Measurements from ENCODE around the gene DNM3.

Gene DNM3

GRCh38 chr1:171965777-171966176 lies 124.5 kb downstream of the DNM3 start:
- in situ Hi-C loops (cut with MboI; ENCODE audit: low sequenced_read_pairs): no loop called here
- H3K27me3 ChIP-seq (ENCODE audit: low read depth): no peaks in the 10 kb centered on the region
- no peaks in the 10 kb centered on the region for H3K36me3 ChIP-seq (replicated peaks)
- H3K4me1 ChIP-seq: peaks cover 40% of the 10 kb centered on the region
- H3K4me3 ChIP-seq: no peak overlapping the region
- DNase-seq (ENCODE audit: low spot score in 2 of 2): no peak
- no peaks in the 10 kb centered on the region for H3K9me3 ChIP-seq

GRCh38 chr1:171966426-171967220 lies 125.3 kb downstream of the DNM3 start:
- Histone ChIP-seq H3K36me3 (replicated peaks) (no peaks in the 10 kb centered on the region), H3K4me3 (no peak overlapping the region), H3K27me3 (ENCODE audit: low read depth) (no peaks in the 10 kb centered on the region), H3K4me1 (peaks cover 42% of the 10 kb centered on the region), H3K9me3 (no peaks in the 10 kb centered on the region)
- in situ Hi-C loops (cut with MboI; ENCODE audit: low sequenced_read_pairs): no loop called here
- peak; percentile 18 to 71 for DNase-seq (ENCODE audit: low spot score in 2 of 2)

GRCh38 chr1:171969226-171969625 lies 127.9 kb downstream of the DNM3 start:
- in situ Hi-C loops (cut with MboI; ENCODE audit: low sequenced_read_pairs): no loop called here
- H3K4me1 ChIP-seq: peaks cover 42% of the 10 kb centered on the region
- H3K36me3 ChIP-seq (replicated peaks): no peaks in the 10 kb centered on the region
- H3K9me3 ChIP-seq: no peaks in the 10 kb centered on the region
- H3K4me3 ChIP-seq: no peak overlapping the region
- peak; percentile 38 to 62 for DNase-seq (ENCODE audit: low spot score in 2 of 2)
- H3K27me3 ChIP-seq (ENCODE audit: low read depth): no peaks in the 10 kb centered on the region

- Histone ChIP-seq H3K36me3 (replicated peaks) (no peaks in the 10 kb centered on the region), H3K9me3 (no peaks in the 10 kb centered on the region), H3K4me3 (no peak overlapping the region), H3K4me1 (peaks cover 42% of the 10 kb centered on the region), H3K27me3 (ENCODE audit: low read depth) (no peaks in the 10 kb centered on the region)
- in situ Hi-C loops (cut with MboI; ENCODE audit: low sequenced_read_pairs): no loop called here
- no peak for DNase-seq (ENCODE audit: low spot score in 2 of 2)
Observed at GRCh38 chr1:171969813-171970212, 128.5 kb downstream of the DNM3 start.

GRCh38 chr1:171972846-171973245 lies 131.5 kb downstream of the DNM3 start:
- in situ Hi-C loops (cut with MboI; ENCODE audit: low sequenced_read_pairs): no loop called here
- no peaks in the 10 kb centered on the region for H3K36me3 ChIP-seq (replicated peaks)
- H3K27me3 ChIP-seq (ENCODE audit: low read depth): no peaks in the 10 kb centered on the region
- peaks cover 24% of the 10 kb centered on the region for H3K4me1 ChIP-seq
- H3K9me3 ChIP-seq: no peaks in the 10 kb centered on the region
- DNase-seq (ENCODE audit: low spot score in 2 of 2): no peak
- no peak overlapping the region for H3K4me3 ChIP-seq

GRCh38 chr1:171973421-171973820 lies 132.1 kb downstream of the DNM3 start:
- peaks cover 18% of the 10 kb centered on the region for H3K4me1 ChIP-seq
- in situ Hi-C loops (cut with MboI; ENCODE audit: low sequenced_read_pairs): no loop called here
- H3K4me3 ChIP-seq: no peak overlapping the region
- H3K27me3 ChIP-seq (ENCODE audit: low read depth): no peaks in the 10 kb centered on the region
- no peaks in the 10 kb centered on the region for H3K9me3 ChIP-seq
- no peak for DNase-seq (ENCODE audit: low spot score in 2 of 2)
- no peaks in the 10 kb centered on the region for H3K36me3 ChIP-seq (replicated peaks)

- in situ Hi-C loops (cut with MboI; ENCODE audit: low sequenced_read_pairs): loop anchor here (10.0 kb wide), 2 partner anchors 177 to 337 kb away; no protein-coding TSS in a partner anchor
- Histone ChIP-seq H3K27me3 (ENCODE audit: low read depth) (no peaks in the 10 kb centered on the region), H3K4me3 (no peak overlapping the region), H3K9me3 (no peaks in the 10 kb centered on the region), H3K4me1 (no peaks in the 10 kb centered on the region), H3K36me3 (replicated peaks) (no peaks in the 10 kb centered on the region)
- DNase-seq (ENCODE audit: low spot score in 2 of 2): no peak
Observed at GRCh38 chr1:171981303-171981702, 140.0 kb downstream of the DNM3 start.

GRCh38 chr1:171983584-171983983 lies 142.3 kb downstream of the DNM3 start:
- in situ Hi-C loops (cut with MboI; ENCODE audit: low sequenced_read_pairs): loop anchor here (10.0 kb wide), 2 partner anchors 179 to 339 kb away; no protein-coding TSS in a partner anchor
- DNase-seq (ENCODE audit: low spot score in 2 of 2): peak in 1 of 2 experiments; percentile 22
- H3K27me3 ChIP-seq (ENCODE audit: low read depth): no peaks in the 10 kb centered on the region
- no peaks in the 10 kb centered on the region for H3K4me1 ChIP-seq
- no peaks in the 10 kb centered on the region for H3K36me3 ChIP-seq (replicated peaks)
- no peak overlapping the region for H3K4me3 ChIP-seq
- no peaks in the 10 kb centered on the region for H3K9me3 ChIP-seq

- no peak for DNase-seq (ENCODE audit: low spot score in 2 of 2)
- in situ Hi-C loops (cut with MboI; ENCODE audit: low sequenced_read_pairs): loop anchor here (10.0 kb wide), 2 partner anchors 179 to 339 kb away; no protein-coding TSS in a partner anchor
- no peak overlapping the region for H3K4me3 ChIP-seq
- H3K4me1 ChIP-seq: no peaks in the 10 kb centered on the region
- no peaks in the 10 kb centered on the region for H3K36me3 ChIP-seq (replicated peaks)
- H3K27me3 ChIP-seq (ENCODE audit: low read depth): no peaks in the 10 kb centered on the region
- no peaks in the 10 kb centered on the region for H3K9me3 ChIP-seq
Observed at GRCh38 chr1:171984262-171984661, 143.0 kb downstream of the DNM3 start.

GRCh38 chr1:171984850-171985485 lies 143.7 kb downstream of the DNM3 start:
- in situ Hi-C loops (cut with MboI; ENCODE audit: low sequenced_read_pairs): loop anchor here (10.0 kb wide), 2 partner anchors 180 to 340 kb away; no protein-coding TSS in a partner anchor
- no peaks in the 10 kb centered on the region for H3K9me3 ChIP-seq
- H3K4me3 ChIP-seq: no peak overlapping the region
- DNase-seq (ENCODE audit: low spot score in 2 of 2): peak in 1 of 2 experiments; percentile 71
- H3K36me3 ChIP-seq (replicated peaks): no peaks in the 10 kb centered on the region
- H3K4me1 ChIP-seq: no peaks in the 10 kb centered on the region
- no peaks in the 10 kb centered on the region for H3K27me3 ChIP-seq (ENCODE audit: low read depth)

GRCh38 chr1:171985639-171986038 lies 144.3 kb downstream of the DNM3 start:
- H3K36me3 ChIP-seq (replicated peaks): no peaks in the 10 kb centered on the region
- H3K27me3 ChIP-seq (ENCODE audit: low read depth): no peaks in the 10 kb centered on the region
- in situ Hi-C loops (cut with MboI; ENCODE audit: low sequenced_read_pairs): loop anchor here (10.0 kb wide), 2 partner anchors 181 to 341 kb away; no protein-coding TSS in a partner anchor
- no peaks in the 10 kb centered on the region for H3K9me3 ChIP-seq
- peak in 1 of 2 experiments; percentile 23 for DNase-seq (ENCODE audit: low spot score in 2 of 2)
- H3K4me3 ChIP-seq: no peak overlapping the region
- H3K4me1 ChIP-seq: no peaks in the 10 kb centered on the region

- no peaks in the 10 kb centered on the region for H3K9me3 ChIP-seq
- in situ Hi-C loops (cut with MboI; ENCODE audit: low sequenced_read_pairs): loop anchor here (10.0 kb wide), 2 partner anchors 184 to 344 kb away; no protein-coding TSS in a partner anchor
- H3K4me1 ChIP-seq: no peaks in the 10 kb centered on the region
- DNase-seq (ENCODE audit: low spot score in 2 of 2): no peak
- no peaks in the 10 kb centered on the region for H3K36me3 ChIP-seq (replicated peaks)
- no peak overlapping the region for H3K4me3 ChIP-seq
- no peaks in the 10 kb centered on the region for H3K27me3 ChIP-seq (ENCODE audit: low read depth)
Observed at GRCh38 chr1:171988243-171988885, 147.1 kb downstream of the DNM3 start.

- H3K27me3 ChIP-seq (ENCODE audit: low read depth): no peaks in the 10 kb centered on the region
- no peaks in the 10 kb centered on the region for H3K9me3 ChIP-seq
- in situ Hi-C loops (cut with MboI; ENCODE audit: low sequenced_read_pairs): no loop called here
- no peak overlapping the region for H3K4me3 ChIP-seq
- no peaks in the 10 kb centered on the region for H3K4me1 ChIP-seq
- peak in 1 of 2 experiments; percentile 42 for DNase-seq (ENCODE audit: low spot score in 2 of 2)
- H3K36me3 ChIP-seq (replicated peaks): no peaks in the 10 kb centered on the region
Observed at GRCh38 chr1:171990371-171990770, 149.1 kb downstream of the DNM3 start.

- Histone ChIP-seq H3K27me3 (ENCODE audit: low read depth) (no peaks in the 10 kb centered on the region), H3K4me3 (no peak overlapping the region), H3K4me1 (no peaks in the 10 kb centered on the region), H3K36me3 (replicated peaks) (no peaks in the 10 kb centered on the region), H3K9me3 (no peaks in the 10 kb centered on the region)
- in situ Hi-C loops (cut with MboI; ENCODE audit: low sequenced_read_pairs): no loop called here
- DNase-seq (ENCODE audit: low spot score in 2 of 2): no peak
Observed at GRCh38 chr1:171994293-171994692, 153.0 kb downstream of the DNM3 start.

Measured in HAP-1 (cell line).